Heart right ventricle (tissue), 16 donors: ENCODE data around the gene TDG. TPM values are rescaled to one million over a fixed set of nuclear protein-coding genes. Genes with fewer than 3 reads are reported as not detected.

Source experiments
- ATAC-seq, 8 donors: fragments of 200-7000 bp; cut with Tn5 transposase; one replicate each; pipeline ENCODE4 v1.9.1; 2020; ENCODE audit warnings: mild to moderate bottlenecking in 8 of 8, moderate library complexity in 8 of 8, moderate number of reproducible peaks in 1 of 8
- DNase-seq, 2 donors: peaks; one replicate each; pipeline ENCODE4 v3.0.0-alpha.2; 2020
- H3K27ac ChIP-seq, 10 donors: fragments of 200-600 bp; sonication (generic) in 2 of 10; one replicate each; pipeline versions ENCODE4 v1.5.0 to v1.8.0; 2020 to 2022; ENCODE audit warnings: mild to moderate bottlenecking in 3 of 10
- H3K27me3 ChIP-seq, 7 donors: fragments of 200-600 bp; one replicate each; pipeline ENCODE4 v1.8.0; 2021 to 2022; ENCODE audit warnings: mild to moderate bottlenecking in 2 of 7
- H3K36me3 ChIP-seq, 9 donors: fragments of 200-600 bp; sonication (generic) in 1 of 9; one replicate each; pipeline versions ENCODE4 v1.5.0 to v1.8.0; 2020 to 2022; ENCODE audit warnings: mild to moderate bottlenecking in 2 of 9
- H3K4me1 ChIP-seq, 9 donors: fragments of 200-600 bp; sonication (generic) in 1 of 9; one replicate each; pipeline versions ENCODE4 v1.5.0 to v1.8.0; 2020 to 2022; ENCODE audit warnings: mild to moderate bottlenecking in 4 of 9
- H3K4me3 ChIP-seq, 10 donors: fragments of 200-600 bp; sonication (generic) in 2 of 10; one replicate each; pipeline versions ENCODE4 v1.5.0 to v1.8.0; 2020 to 2022; ENCODE audit warnings: mild to moderate bottlenecking in 7 of 10, moderate library complexity in 2 of 10
- H3K9me3 ChIP-seq, 11 donors: fragments of 200-600 bp in 10 of 11; sonication (generic) in 2 of 11; one replicate each; pipeline versions ENCODE4 v1.5.0 to v1.8.0; 2013 to 2022; ENCODE audit warnings: mild to moderate bottlenecking in 2 of 11, control low read depth in 1 of 11, moderate library complexity in 1 of 11
- WGBS, 2 donors: extraction: QIAGEN DNeasy Blood & Tissue Kit; methylation state at CpG; one replicate each; pipeline ENCODE4 v1.1.7; 2013; ENCODE audit warnings: inconsistent platforms in 1 of 2; 5-methylcytosine and 5-hydroxymethylcytosine counted together
- intact Hi-C, 10 donors: fragments of 100-400 bp; cut with DNase I; formaldehyde crosslinking; loops; one replicate each; pipeline versions ENCODE4 v1.11.1 to v1.14.2; 2022
- polyA plus RNA-seq, 2 donors: library from polyadenylated mRNA; stranded (reverse); fragments of 200-250 nt; gene quantifications; one replicate each; pipeline ENCODE4 v1.2.3, GENCODE V29; 2013
- total RNA-seq, 10 donors: library from RNA; stranded (reverse); fragmentation: NEBNext Ultra II Directional in 3 of 10; extraction: Animal tissue kit (Norgen Biotek cat#: 25700) in 3 of 10; gene quantifications; one replicate each; pipeline versions ENCODE4 v1.2.1 to v1.2.4, GENCODE V29; 2021 to 2023
- TF ChIP-seq, protein P1 (sequence below), 9 donors: fragments of 200-600 bp; sonication (generic) in 2 of 9; IDR thresholded peaks; one replicate each; pipeline versions ENCODE4 v1.5.0 to v1.8.0; 2021 to 2022; ENCODE audit warnings: antibody characterized with exemption in 9 of 9, mild to moderate bottlenecking in 5 of 9, moderate library complexity in 1 of 9
- donor health status: Arrhythmogenic right ventricular cardiomyopathy.
- donor health status: ischemic (EF 13 %, LVEDD 7.1; RV severe dilation, severe dysfunction).
- donor health status: healthy with polysubstance abuse.
- donor health status: DM: no; HTN: yes; CAD: no.
- donor health status: DM: no; HTN: no; CAD: no.
- donor health status: ischemic (EF 25% LVEDD 6.9; RV normal size, moderate dysfunction).
- donor health status: ischemic (EF 25% LVEDD 5.7; RV mildly dilated, moderate dysfunction).
- donor health status: healthy.
- donor health status: DM: yes; HTN: yes; CAD: no.
- donor health status: Ischemic cardiomyopathy.
- donor health status: ischemic (EF 35%, LVEDD 5.7; RV mildly dilated, moderate dysfunction).
- donor health status: nonischemic (EF 11% LVEDD 7.7; RV severe dilation, severe dysfunction).
- donor health status: DM: yes; HTN: yes; CAD: no.
- donor health status: PGD.
- donor health status: ischemic (EF 29% LVEDD 5.4; RV normal size, mild dysfunction).
- donor health status: nonischemic (EF 23%, LVEDD 6.1; RV moderate dilation, normal function).

TDG gene
- total and polyA plus RNA-seq, 12 donors = 8.7 to 17.4 (median 11.7) TPM

DNA sequence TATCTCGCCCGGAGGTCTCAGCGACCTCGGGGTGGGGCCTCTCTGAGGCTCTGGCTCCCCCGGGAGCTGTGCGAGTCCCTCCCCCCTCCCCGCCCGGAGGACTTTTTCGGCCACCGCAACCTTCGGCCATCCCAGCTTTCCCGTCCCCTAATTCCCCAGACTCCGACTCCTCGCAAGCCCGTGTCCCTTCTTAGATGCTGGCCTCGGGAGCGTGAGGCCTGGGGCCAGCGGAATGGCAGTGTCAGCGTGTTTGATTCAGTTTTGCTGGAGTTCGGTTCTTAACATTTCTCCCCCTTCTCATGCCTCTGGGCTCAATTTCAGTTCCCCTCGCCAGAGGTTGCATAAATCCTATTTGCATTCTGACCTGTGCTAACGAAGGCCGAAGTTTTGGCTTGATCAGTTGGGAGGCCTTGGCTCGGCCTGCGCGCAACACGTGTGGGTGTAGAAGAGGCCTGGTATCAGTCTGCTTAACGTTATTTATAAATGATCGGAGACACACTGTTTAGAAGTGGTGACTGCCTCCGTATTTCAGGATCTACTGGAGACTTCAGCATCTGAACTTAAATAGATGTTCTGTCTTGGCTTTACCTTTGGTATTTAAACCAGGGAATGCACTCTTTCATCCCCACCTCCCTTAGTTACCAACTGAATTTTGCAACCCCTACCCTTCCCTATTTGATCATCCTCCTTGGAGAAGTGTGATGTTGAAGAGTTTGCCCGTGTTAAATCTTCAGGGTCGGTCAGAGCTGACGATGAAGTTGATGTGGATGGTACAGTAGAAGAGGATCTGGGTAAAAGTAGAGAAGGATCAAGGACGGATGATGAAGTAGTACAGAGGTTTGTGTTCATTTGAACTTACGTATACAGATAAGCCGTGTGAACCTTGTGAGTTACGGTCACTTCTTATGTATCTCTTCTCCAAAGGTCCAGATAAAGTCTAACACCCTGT is 34.6 kb upstream of the TDG start:
- Histone ChIP-seq H3K27me3 (no peaks in the 10 kb centered on the region), H3K4me1 (peaks cover 5 to 70% (median 58%) of the 10 kb centered on the region in 9 donors), H3K27ac (peak overlapping the region; percentile 84 to 98 (median 92)), H3K36me3 (peaks cover 0 to 48% (median 24%) of the 10 kb centered on the region in 9 donors), H3K9me3 (no peaks in the 10 kb centered on the region), H3K4me3 (peak overlapping the region; percentile 61 to 95 (median 78))
- DNase-seq (peak; percentile 38 to 47), ATAC-seq (peak in 7 of 8 donors; percentile 5 to 54 (median 15))
- intact Hi-C loops = loop anchor here in 6 of 10 donors (1.0 to 5.0 kb wide), 8 partner anchors 26 to 176 kb away; partner anchors contain the start of gene TDG (in 2 of the 6)
- TF ChIP-seq, protein P1, sequence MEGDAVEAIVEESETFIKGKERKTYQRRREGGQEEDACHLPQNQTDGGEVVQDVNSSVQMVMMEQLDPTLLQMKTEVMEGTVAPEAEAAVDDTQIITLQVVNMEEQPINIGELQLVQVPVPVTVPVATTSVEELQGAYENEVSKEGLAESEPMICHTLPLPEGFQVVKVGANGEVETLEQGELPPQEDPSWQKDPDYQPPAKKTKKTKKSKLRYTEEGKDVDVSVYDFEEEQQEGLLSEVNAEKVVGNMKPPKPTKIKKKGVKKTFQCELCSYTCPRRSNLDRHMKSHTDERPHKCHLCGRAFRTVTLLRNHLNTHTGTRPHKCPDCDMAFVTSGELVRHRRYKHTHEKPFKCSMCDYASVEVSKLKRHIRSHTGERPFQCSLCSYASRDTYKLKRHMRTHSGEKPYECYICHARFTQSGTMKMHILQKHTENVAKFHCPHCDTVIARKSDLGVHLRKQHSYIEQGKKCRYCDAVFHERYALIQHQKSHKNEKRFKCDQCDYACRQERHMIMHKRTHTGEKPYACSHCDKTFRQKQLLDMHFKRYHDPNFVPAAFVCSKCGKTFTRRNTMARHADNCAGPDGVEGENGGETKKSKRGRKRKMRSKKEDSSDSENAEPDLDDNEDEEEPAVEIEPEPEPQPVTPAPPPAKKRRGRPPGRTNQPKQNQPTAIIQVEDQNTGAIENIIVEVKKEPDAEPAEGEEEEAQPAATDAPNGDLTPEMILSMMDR (IDR thresholded peaks at IDR 0.05) = no peak
- 1% methylated on average over 37 of the region's 37 CpGs for WGBS, 2 donors

DNA sequence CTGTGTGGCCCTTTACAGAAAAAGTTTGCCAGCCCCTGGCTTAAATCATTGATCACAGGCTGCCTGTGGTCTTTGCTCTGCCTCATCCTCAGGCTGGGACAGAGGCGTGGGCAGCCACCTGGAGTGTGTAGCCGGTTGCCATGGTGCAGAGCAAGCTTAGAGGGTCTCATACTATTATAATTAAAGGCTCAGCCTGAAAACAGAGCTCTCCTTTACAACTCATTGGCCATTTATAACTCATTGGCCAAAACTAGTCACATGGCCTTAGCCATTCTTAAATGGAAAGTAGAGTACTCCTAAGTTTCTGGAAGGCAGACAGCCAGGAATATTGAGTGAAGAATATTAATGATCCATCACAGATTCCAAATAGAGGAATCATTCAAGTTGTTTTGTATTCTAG is 32.4 kb upstream of the TDG start:
- Histone ChIP-seq H3K27me3 (no peaks in the 10 kb centered on the region), H3K36me3 (peaks cover 0 to 70% (median 46%) of the 10 kb centered on the region in 9 donors), H3K4me3 (peak overlapping the region in 1 of 10 donors; percentile 61), H3K27ac (no peak overlapping the region), H3K9me3 (no peaks in the 10 kb centered on the region), H3K4me1 (peaks cover 5 to 71% (median 65%) of the 10 kb centered on the region in 9 donors)
- intact Hi-C loops = loop anchor here in 2 of 10 donors (5.0 kb wide), 3 partner anchors 34 to 174 kb away; partner anchors contain the start of gene TDG (in 1 of the 2)
- TF ChIP-seq, protein P1 (IDR thresholded peaks at IDR 0.05) = no peak
- no peak for DNase-seq
- 70 to 74% methylated on average over 2 of the region's 2 CpGs for WGBS, 2 donors
- ATAC-seq = no peak

DNA sequence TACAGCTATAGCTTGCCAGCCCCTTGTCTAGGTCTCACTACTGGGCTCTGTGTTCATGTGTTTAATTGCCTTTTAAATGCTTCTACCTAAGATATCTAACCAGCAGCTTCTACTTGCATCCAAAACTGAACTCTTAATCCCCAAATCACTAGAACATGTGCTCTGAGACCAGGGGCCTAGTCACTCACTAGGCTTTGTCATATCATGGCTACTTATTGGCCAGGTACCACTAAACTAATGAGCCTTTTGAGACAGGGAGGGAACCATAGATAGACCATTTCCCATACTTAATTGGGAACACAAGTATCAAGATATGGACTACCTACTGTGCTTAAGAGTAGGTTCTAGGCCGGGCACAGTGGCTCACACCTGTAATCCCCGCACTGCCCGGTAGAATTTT is 29.0 kb upstream of the TDG start:
- ATAC-seq = peak in 1 of 8 donors; percentile 35
- TF ChIP-seq, protein P1 (IDR thresholded peaks at IDR 0.05) = no peak
- no peaks in the 10 kb centered on the region for H3K27me3 ChIP-seq
- H3K36me3 ChIP-seq = peaks cover 0 to 100% (median 78%) of the 10 kb centered on the region in 9 donors
- no peak for DNase-seq
- intact Hi-C loops = no loop called here
- H3K4me1 ChIP-seq = peaks cover 5 to 54% (median 48%) of the 10 kb centered on the region in 9 donors
- no peaks in the 10 kb centered on the region for H3K9me3 ChIP-seq
- WGBS, 2 donors = 89 to 92% methylated on average over 3 of the region's 3 CpGs
- H3K27ac ChIP-seq = no peak overlapping the region
- no peak overlapping the region for H3K4me3 ChIP-seq

DNA sequence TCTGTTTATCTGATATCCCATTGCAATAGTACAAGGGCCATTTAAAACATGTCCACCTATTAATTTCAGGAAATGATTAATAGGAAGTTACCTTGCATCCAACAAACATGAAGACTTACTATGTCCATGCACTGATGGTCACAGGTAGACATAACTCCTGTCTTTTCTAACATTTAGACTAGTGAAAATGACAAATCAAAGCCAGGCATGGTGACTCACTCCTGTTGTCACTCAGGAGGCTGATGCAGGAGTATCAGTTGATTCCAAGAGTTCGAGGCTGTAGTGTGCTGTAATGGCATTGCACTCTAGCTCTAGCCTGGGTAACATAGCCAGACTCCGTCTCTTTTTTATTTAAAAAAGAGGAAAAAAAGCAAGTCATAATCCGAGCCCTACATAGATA is 20.7 kb upstream of the TDG start:
- DNase-seq (no peak), ATAC-seq (no peak)
- H3K27me3 ChIP-seq = no peaks in the 10 kb centered on the region
- H3K9me3 ChIP-seq = no peaks in the 10 kb centered on the region
- TF ChIP-seq, protein P1 (IDR thresholded peaks at IDR 0.05) = no peak
- intact Hi-C loops = loop anchor here in 2 of 10 donors (5.0 to 10.0 kb wide), 3 partner anchors 37 to 160 kb away; no protein-coding TSS in a partner anchor
- peaks cover 7 to 100% (median 98%) of the 10 kb centered on the region in 9 donors for H3K36me3 ChIP-seq
- no peak overlapping the region for H3K4me3 ChIP-seq
- WGBS, 2 donors = 70 to 77% methylated on average over 3 of the region's 3 CpGs
- no peaks in the 10 kb centered on the region for H3K4me1 ChIP-seq
- no peak overlapping the region for H3K27ac ChIP-seq
